GM19238 (cell line): Measurements from ENCODE around the gene RPS14.
A peak's percentile ranks its signal among the peaks of the same experiment; 100 is the strongest.
"Not testable (repeated sequence)": the region's sequence is repeated elsewhere in the genome, so short reads cannot be mapped to it uniquely, and the experiment has no call there.

Source experiments
- DNase-seq: peaks from one replicate; pipeline ENCODE4 v3.0.0; 2011; ENCODE audit warnings: low spot score; ENCODE audit not compliant: insufficient read length

Gene RPS14

GRCh38 chr5:150446088-150446487, 3.5 kb downstream of the RPS14 start:
- DNase-seq: no peak

GRCh38 chr5:150444770-150445169, 4.8 kb downstream of the RPS14 start:
- no peak for DNase-seq

- no peak for DNase-seq
These were observed 6.1 kb downstream of the RPS14 start for GRCh38 chr5:150443242-150444075.

- no peak for DNase-seq
These were observed 6.8 kb downstream of the RPS14 start for GRCh38 chr5:150442699-150443080.

GRCh38 chr5:150441813-150442698, 7.5 kb downstream of the RPS14 start:
- DNase-seq: no peak

- no peak for DNase-seq
These were observed 8.4 kb downstream of the RPS14 start for GRCh38 chr5:150440948-150441812.

GRCh38 chr5:150438873-150439546, 10.5 kb downstream of the RPS14 start:
- no peak for DNase-seq

- DNase-seq: peak; percentile 87
These were observed 13.3 kb downstream of the RPS14 start for GRCh38 chr5:150436141-150436680.

GRCh38 chr5:150434464-150434863, 15.1 kb downstream of the RPS14 start:
- no peak for DNase-seq

- no peak for DNase-seq
These were observed 18.0 kb downstream of the RPS14 start for GRCh38 chr5:150431574-150431973.

GRCh38 chr5:150431048-150431447, 18.5 kb downstream of the RPS14 start:
- DNase-seq: no peak

- DNase-seq: no peak
These were observed 20.1 kb downstream of the RPS14 start for GRCh38 chr5:150429410-150429873.

- DNase-seq: no peak
These were observed 20.6 kb downstream of the RPS14 start for GRCh38 chr5:150428978-150429377.

GRCh38 chr5:150428106-150428876, 21.2 kb downstream of the RPS14 start:
- no peak for DNase-seq

GRCh38 chr5:150426165-150426564, 23.4 kb downstream of the RPS14 start:
- not testable (repeated sequence) for DNase-seq

- DNase-seq: no peak
These were observed 26.8 kb downstream of the RPS14 start for GRCh38 chr5:150422758-150423157.

GRCh38 chr5:150422075-150422474, 27.5 kb downstream of the RPS14 start:
- DNase-seq: no peak

GRCh38 chr5:150419630-150420270, 29.8 kb downstream of the RPS14 start:
- DNase-seq: peak; percentile 34
